Prostate gland (tissue), 2 donors: ENCODE measurements around the gene GUCY1A2.

ENCODE experiments used
- POLR2AphosphoS5 ChIP-seq: sonication (generic); formaldehyde crosslinking; IDR thresholded peaks from one replicate; pipeline ENCODE4 v1.6.1; 2017; ENCODE audit warnings: antibody characterized with exemption
- TF ChIP-seq, protein P1 (sequence below), 4 experiments: fragments of 200-600 bp in 2 of 4; fragments of 450-650 bp in 2 of 4; sonication (generic) in 2 of 4; IDR thresholded peaks; 1 replicate in 3 of 4; 2 replicates in 1 of 4; pipeline ENCODE4 v1.5.1; 2016 to 2019; ENCODE audit warnings: antibody characterized with exemption in 4 of 4, mild to moderate bottlenecking in 2 of 4, moderate library complexity in 2 of 4

DNA sequence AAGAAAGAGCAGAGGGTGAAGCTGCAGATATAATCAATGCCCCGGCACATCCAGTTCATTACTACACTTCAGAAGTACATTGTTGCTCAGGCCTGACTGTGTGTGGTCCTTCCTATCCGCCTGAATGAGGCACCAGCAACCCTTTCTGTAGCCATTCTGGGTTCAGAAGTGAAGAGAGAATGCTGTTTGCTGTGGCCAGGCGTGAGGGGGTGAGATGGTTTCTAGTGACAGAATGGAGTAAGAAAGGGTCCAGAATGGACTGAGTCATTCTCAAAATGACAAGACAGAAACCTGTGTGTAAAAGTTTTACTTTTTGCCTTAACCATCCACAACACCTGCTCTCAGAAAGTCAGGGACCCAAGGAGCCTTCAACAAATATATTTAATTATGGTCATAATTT lies 334.8 kb downstream of the GUCY1A2 start:
- no peak for TF ChIP-seq POLR2AphosphoS5
- TF ChIP-seq, protein P1, sequence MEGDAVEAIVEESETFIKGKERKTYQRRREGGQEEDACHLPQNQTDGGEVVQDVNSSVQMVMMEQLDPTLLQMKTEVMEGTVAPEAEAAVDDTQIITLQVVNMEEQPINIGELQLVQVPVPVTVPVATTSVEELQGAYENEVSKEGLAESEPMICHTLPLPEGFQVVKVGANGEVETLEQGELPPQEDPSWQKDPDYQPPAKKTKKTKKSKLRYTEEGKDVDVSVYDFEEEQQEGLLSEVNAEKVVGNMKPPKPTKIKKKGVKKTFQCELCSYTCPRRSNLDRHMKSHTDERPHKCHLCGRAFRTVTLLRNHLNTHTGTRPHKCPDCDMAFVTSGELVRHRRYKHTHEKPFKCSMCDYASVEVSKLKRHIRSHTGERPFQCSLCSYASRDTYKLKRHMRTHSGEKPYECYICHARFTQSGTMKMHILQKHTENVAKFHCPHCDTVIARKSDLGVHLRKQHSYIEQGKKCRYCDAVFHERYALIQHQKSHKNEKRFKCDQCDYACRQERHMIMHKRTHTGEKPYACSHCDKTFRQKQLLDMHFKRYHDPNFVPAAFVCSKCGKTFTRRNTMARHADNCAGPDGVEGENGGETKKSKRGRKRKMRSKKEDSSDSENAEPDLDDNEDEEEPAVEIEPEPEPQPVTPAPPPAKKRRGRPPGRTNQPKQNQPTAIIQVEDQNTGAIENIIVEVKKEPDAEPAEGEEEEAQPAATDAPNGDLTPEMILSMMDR (IDR thresholded peaks at IDR 0.05), result no peak
